Measurements from ENCODE around the gene NECTIN3.

Gene NECTIN3

GRCh38 chr3:111071257-111072030 lies at the start of gene NECTIN3:
Gene NECTIN3, plus strand, starts transcription at chr3:111071816. Its CDS starts 202 bp downstream, at chr3:111072018.
- DNase-seq (ENCODE audit: low read depth): peak; percentile 64

DNA sequence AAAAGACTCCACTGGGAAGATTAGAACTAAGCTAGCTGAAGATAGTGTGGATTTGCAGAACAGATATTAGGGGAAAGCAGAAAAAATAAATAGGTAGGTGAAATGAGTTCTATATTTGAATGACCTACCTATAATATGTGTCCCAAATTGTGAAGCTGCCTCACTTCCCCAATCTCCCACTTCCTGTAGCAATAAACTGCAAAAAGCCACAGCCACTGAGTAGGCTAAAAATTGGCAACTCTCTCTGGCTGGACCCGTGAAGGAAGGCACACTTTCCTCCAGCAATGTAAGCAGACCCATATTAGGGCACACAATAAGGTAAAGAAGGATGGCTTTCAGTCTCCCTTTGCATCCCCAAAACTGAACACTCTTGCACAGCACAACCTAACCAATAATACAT lies 43.7 kb upstream of the NECTIN3 start:
- no peak for DNase-seq (ENCODE audit: low read depth)

GRCh38 chr3:111031538-111031937 lies 40.1 kb upstream of the NECTIN3 start:
- DNase-seq (ENCODE audit: low read depth): no peak

DNA sequence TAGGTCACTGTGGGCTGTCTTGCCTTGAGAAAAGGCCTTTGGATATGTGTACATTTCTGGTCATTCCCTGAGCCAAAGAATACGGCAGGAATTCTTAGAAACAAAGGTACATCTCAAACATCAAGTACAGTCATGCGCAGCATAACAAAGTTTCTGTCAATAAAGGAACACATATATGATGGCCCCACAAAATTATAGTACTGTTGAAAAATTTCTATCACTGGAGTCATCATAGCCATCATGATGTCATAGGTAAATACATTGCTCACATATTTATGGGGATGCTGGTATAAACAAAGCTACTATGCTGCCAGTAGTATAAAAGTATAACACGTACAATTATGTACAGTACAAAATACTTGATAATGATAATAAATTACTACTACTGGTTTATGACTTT lies 38.9 kb upstream of the NECTIN3 start:
- DNase-seq (ENCODE audit: low read depth): no peak

GRCh38 chr3:111033470-111034050 lies 38.1 kb upstream of the NECTIN3 start:
- no peak for DNase-seq (ENCODE audit: low read depth)

DNA sequence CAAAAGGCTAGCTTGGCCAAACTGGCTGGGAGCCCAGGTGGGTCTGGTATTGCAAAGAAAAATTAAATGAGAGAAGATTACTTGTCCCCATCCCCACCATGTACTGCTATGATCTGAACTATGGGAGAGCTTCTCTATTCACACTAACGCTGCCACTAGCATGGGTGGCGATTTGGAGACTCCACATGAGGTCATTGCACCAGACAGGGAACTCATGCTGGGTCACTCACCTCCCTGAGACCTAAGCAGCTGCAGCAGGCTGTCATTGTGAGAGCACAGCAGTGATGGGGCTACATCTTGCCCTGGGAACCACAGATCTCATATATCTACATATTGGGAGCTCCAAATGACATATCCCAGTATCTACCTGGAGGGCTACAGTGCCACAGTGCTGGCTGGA lies 36.3 kb upstream of the NECTIN3 start:
- DNase-seq (ENCODE audit: low read depth): no peak

- no peak for DNase-seq (ENCODE audit: low read depth)
These were observed 35.7 kb upstream of the NECTIN3 start for GRCh38 chr3:111035902-111036301.

GRCh38 chr3:111040959-111041358 lies 30.7 kb upstream of the NECTIN3 start:
- no peak for DNase-seq (ENCODE audit: low read depth)

- DNase-seq (ENCODE audit: low read depth): no peak
These were observed 26.1 kb upstream of the NECTIN3 start for GRCh38 chr3:111045564-111045963.

GRCh38 chr3:111047042-111047441 lies 24.6 kb upstream of the NECTIN3 start:
- no peak for DNase-seq (ENCODE audit: low read depth)

GRCh38 chr3:111047812-111048435 lies 23.7 kb upstream of the NECTIN3 start:
- no peak for DNase-seq (ENCODE audit: low read depth)

DNA sequence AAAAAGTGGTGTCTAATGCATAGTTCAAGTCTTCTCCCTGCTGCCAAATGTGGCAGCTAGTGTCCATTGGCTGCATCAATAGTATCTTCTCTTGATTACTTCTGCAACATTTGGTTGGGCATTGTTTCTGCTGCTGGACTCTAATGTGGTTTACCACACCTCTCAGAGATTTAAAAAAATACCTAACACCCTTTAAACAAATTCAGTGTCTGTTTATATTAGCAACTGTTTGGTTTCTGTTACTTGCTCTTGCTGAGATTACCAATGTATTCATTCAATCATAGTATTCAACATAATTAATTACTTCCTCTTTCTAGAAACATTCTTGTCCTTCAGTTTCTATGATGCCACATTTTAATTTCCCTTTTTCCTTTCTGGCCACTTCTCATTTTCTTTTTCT lies 20.3 kb upstream of the NECTIN3 start:
- DNase-seq (ENCODE audit: low read depth): no peak

- DNase-seq (ENCODE audit: low read depth): no peak
These were observed 3.0 kb upstream of the NECTIN3 start for GRCh38 chr3:111068574-111068973.

DNA sequence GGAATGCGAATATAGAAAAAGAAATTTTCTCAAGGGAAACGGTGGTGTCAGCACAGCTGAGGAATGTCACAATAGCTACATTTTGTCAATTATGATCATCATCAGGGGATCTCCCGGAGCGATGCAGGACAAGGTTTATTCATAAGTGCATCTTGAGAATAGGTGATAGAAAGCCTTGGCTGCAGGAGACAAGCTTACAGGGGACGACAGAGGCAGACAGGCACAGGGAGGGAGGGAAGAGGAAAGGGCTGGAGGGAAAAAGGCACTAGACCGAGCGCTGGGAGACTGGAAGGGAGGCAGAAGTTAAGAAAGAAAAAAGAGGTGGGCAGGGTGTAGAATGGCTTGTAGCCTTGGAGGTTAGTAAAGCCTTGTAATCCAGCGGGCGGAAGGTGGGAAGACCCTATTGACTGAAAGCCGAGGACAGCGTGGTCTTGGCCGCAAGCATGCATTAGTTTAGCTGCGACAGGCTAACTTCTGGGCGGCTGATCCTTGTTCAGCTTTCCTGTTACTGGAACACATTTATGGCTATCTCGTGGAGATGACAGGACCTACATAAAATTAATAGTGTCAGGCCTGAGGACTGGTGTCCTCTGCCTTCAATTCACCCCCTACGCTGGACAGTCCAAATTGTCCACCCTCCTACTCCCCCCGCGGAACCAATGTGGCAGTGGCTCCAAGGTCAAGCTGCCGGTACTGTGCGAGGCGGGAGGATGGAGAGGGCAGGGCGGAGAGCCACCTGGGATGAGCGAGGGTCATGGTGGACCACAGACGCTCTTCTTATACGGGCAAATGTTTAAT lies 1.4 kb upstream of the NECTIN3 start:
- DNase-seq (ENCODE audit: low read depth): no peak

DNA sequence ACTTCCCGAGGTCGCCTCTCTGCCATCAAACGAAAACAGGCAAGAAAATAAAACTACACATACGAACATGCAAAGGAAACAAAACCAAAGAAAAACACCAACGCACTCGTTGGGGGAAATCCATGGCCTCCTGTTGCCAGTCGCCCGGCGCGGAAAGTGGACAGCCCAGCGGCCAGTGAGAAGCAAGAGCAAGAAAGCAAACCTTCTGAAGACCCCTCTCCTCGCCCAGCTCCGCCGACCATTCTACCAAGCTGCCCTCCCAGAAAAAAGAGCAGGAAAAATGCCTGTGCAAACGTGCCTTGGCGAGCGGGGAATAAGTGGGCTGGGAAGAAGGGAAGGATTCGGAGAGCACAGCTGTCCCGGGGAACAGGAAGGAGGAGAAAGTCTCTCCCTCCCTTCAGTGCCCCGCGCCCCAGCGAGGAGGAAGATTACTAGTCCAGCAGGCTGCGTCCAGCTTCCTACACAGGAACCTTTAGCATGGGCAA lies 802 bp upstream of the NECTIN3 start:
- no peak for DNase-seq (ENCODE audit: low read depth)

GRCh38 chr3:111072031-111072921 lies 660 bp downstream of the NECTIN3 start:
- no peak for DNase-seq (ENCODE audit: low read depth)

DNA sequence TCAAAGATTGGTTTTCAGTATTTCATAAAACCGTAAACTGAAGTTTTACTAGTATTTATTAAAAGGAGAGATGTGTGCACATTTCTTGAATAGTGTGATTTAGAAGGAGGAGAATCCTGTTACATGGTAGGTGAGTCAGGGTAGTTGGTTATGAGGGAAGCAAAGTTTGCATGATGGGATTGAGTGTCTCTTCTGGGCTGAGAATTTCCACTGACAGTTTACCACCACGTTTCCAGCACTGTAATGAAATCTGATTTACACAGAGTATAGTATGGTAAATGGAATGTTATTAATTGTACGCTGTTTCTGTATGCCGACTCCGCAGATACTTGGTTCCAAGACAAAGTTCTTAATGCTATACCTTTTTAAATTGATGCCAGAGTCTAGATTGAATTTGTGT lies 1.6 kb downstream of the NECTIN3 start:
- DNase-seq (ENCODE audit: low read depth): no peak

DNA sequence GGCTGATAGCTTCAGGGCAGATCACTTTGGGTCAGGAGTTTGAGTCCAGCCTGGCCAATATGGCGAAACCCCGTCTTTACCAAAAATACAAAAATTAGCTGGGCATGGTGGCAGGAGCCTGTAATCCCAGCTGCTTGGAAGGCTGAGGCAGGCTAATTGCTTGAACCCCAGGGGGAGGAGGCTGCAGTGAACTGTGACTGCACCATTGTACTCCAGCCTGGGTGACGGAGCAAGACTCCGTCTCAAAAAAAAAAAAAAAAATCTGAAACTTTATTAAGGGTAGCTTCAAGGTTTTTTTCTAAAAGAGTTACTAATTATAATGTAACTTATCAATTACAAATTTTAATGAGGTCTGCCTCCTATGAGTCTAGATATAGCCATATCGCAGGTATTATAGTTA lies 5.1 kb downstream of the NECTIN3 start:
- no peak for DNase-seq (ENCODE audit: low read depth)

GRCh38 chr3:111077369-111077768 lies 5.8 kb downstream of the NECTIN3 start:
- no peak for DNase-seq (ENCODE audit: low read depth)

- no peak for DNase-seq (ENCODE audit: low read depth)
These were observed 8.8 kb downstream of the NECTIN3 start for GRCh38 chr3:111080413-111080812.

GRCh38 chr3:111081008-111081545 lies 9.5 kb downstream of the NECTIN3 start:
- no peak for DNase-seq (ENCODE audit: low read depth)

Data from stimulated activated CD8-positive, alpha-beta memory T cell treated with anti-CD3 and anti-CD28 coated beads, Interleukin-7, amount 100 ng/mL, for 24 hours (primary cell).